PC-9 (cell line): ENCODE data around the gene SPATA31A5. TPM values are rescaled to one million over a fixed set of nuclear protein-coding genes. Genes with fewer than 3 reads are reported as not detected.
"Not testable (repeated sequence)": the region's sequence is repeated elsewhere in the genome, so short reads cannot be mapped to it uniquely, and the experiment has no call there.

ENCODE experiments used
- Bru-seq: library from RNA; stranded (reverse); fragments of 400-500 nt; gene quantifications from one replicate; lab custom pipeline; 2021; lab: Mats Ljungman, UMichigan
- BruChase-seq, 2 experiments: library from RNA; stranded (reverse); fragments of 400-500 nt; gene quantifications; one replicate each; lab custom pipeline; 2021; lab: Mats Ljungman, UMichigan
- BruUV-seq: library from RNA; stranded (reverse); fragments of 400-500 nt; replicated peaks from 2 replicates; lab custom pipeline; 2021; lab: Mats Ljungman, UMichigan
- CTCF ChIA-PET: fragments of 300-600 bp; sonication (Branson Sonifier 250); formaldehyde crosslinking; loops from one replicate; lab custom pipeline; 2022; ENCODE audit warnings: antibody characterized with exemption; lab: Charles Lee
- POLR2A ChIA-PET: fragments of 300-600 bp; sonication (Branson Sonifier 250); formaldehyde crosslinking; loops from one replicate; lab custom pipeline; 2022; ENCODE audit warnings: antibody characterized with exemption; ENCODE audit not compliant: unreplicated experiment; lab: Charles Lee
- DNase-seq, 2 experiments: peaks; one replicate each; pipeline versions ENCODE4 v3.0.0 to v3.0.0-alpha.2; 2015 to 2022; ENCODE audit warnings: mixed read lengths in 1 of 2
- H2AFZ ChIP-seq: fragments of 200-600 bp; sonication (generic); 2 replicates; pipeline ENCODE4 v1.8.1; 2017; ENCODE audit warnings: antibody characterized with exemption
- H3F3A ChIP-seq: fragments of 200-600 bp; sonication (generic); 2 replicates; pipeline ENCODE4 v1.8.1; 2017; ENCODE audit warnings: antibody characterized with exemption, mild to moderate bottlenecking, low read depth; ENCODE audit not compliant: insufficient read depth
- H3K27ac ChIP-seq: fragments of 200-600 bp; sonication (generic); 2 replicates; pipeline ENCODE4 v1.6.1; 2016; ENCODE audit warnings: mixed run types
- H3K27me3 ChIP-seq: fragments of 200-600 bp; sonication (generic); 2 replicates; pipeline ENCODE4 v1.6.1; 2016; ENCODE audit warnings: low read depth, mixed run types; ENCODE audit not compliant: insufficient read depth
- H3K36me3 ChIP-seq: fragments of 200-600 bp; sonication (generic); 2 replicates; pipeline ENCODE4 v1.6.1; 2016; ENCODE audit warnings: low read depth, mixed run types
- H3K4me1 ChIP-seq: fragments of 200-600 bp; sonication (generic); replicated peaks from 2 replicates; pipeline ENCODE4 v1.6.1; 2016; ENCODE audit warnings: mixed run types; ENCODE audit not compliant: insufficient read depth
- H3K4me2 ChIP-seq: fragments of 200-600 bp; sonication (generic); 2 replicates; pipeline ENCODE4 v1.6.1; 2017; ENCODE audit warnings: mixed run types
- H3K4me3 ChIP-seq: fragments of 200-600 bp; sonication (generic); 2 replicates; pipeline ENCODE4 v1.6.1; 2016; ENCODE audit warnings: mixed run types
- H3K79me2 ChIP-seq: fragments of 200-600 bp; sonication (generic); 2 replicates; pipeline ENCODE4 v1.6.1; 2017; ENCODE audit warnings: low read depth, mixed run types
- H3K9me2 ChIP-seq: fragments of 200-600 bp; sonication (generic); 2 replicates; pipeline ENCODE4 v1.8.1; 2017; ENCODE audit warnings: mild to moderate bottlenecking; ENCODE audit not compliant: insufficient read depth
- H3K9me3 ChIP-seq: fragments of 200-600 bp; sonication (generic); 2 replicates; pipeline ENCODE4 v1.8.1; 2016; ENCODE audit warnings: low read depth; ENCODE audit not compliant: insufficient read depth
- H4K20me1 ChIP-seq: fragments of 200-600 bp; sonication (generic); 2 replicates; pipeline ENCODE4 v1.8.1; 2017; ENCODE audit not compliant: insufficient read depth
- intact Hi-C: fragments of 100-400 bp; cut with micrococcal nuclease; formaldehyde crosslinking; loops from one replicate; pipeline ENCODE4 v1.10.0; 2022; ENCODE audit not compliant: unreplicated experiment
- long read RNA-seq: library from polyadenylated mRNA; stranded (forward); transcript quantifications from one replicate; pipeline ENCODE4 v2.0.0, GENCODE V29; 2022
- total RNA-seq: library from RNA; stranded (reverse); gene quantifications from 2 replicates; pipeline ENCODE4 v1.2.3, GENCODE V29; 2021

Gene SPATA31A5
- total RNA-seq (not detected in 2 replicates), Bru-seq, nascent RNA (not detected), BruChase-seq, experiment 1, labeled RNA remaining after a 2-hour chase (not detected), BruChase-seq, experiment 2, labeled RNA remaining after a 6-hour chase (not detected)
- long read RNA-seq = 0 reads

DNA sequence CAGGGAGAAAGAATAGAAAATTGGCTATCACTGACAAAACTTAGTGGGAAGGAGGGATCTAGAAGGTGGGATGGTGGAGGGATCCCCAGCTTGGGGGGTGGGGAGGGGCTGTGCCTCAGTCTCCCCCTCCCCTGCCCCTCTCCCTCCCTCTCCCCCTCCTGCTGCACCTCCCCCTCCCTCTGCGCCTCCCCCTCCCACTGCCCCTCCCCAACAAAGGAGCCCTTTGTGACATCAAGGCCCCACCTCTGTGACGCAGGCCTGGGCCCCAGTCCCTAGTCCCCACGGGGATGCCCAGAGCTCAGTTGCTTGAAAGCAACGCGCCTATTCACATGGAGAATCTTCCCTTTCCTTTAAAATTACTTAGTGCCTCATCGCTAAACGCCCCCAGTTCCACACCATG, at the start of gene SPATA31A5:
Gene SPATA31A5, plus strand, starts transcription at position 301 of the 400 bp plus-strand sequence. Its CDS starts 29 bp downstream, at position 330.
- H2AFZ ChIP-seq, intact Hi-C loops, H3K9me2 ChIP-seq, H3K27ac ChIP-seq, H3K4me3 ChIP-seq, H3K79me2 ChIP-seq, H4K20me1 ChIP-seq, H3K27me3 ChIP-seq, POLR2A ChIA-PET, H3K9me3 ChIP-seq, H3F3A ChIP-seq, H3K4me1 ChIP-seq, CTCF ChIA-PET, H3K4me2 ChIP-seq, BruUV-seq, H3K36me3 ChIP-seq, DNase-seq: not testable (repeated sequence)

GRCh38 chr9:60962990-60963350, 48.8 kb downstream of the SPATA31A5 start:
- H4K20me1 ChIP-seq, H3K4me2 ChIP-seq, CTCF ChIA-PET, H3K36me3 ChIP-seq, H3K9me2 ChIP-seq, H3F3A ChIP-seq, BruUV-seq, intact Hi-C loops, H3K4me3 ChIP-seq, POLR2A ChIA-PET, H3K79me2 ChIP-seq, H2AFZ ChIP-seq, DNase-seq, H3K27ac ChIP-seq, H3K4me1 ChIP-seq, H3K27me3 ChIP-seq, H3K9me3 ChIP-seq: not testable (repeated sequence)

GRCh38 chr9:60966382-60966781, 52.2 kb downstream of the SPATA31A5 start:
- H3K9me2 ChIP-seq, H3K79me2 ChIP-seq, H2AFZ ChIP-seq, POLR2A ChIA-PET, CTCF ChIA-PET, H3K4me3 ChIP-seq, H3K4me1 ChIP-seq, intact Hi-C loops, BruUV-seq, DNase-seq, H3K9me3 ChIP-seq, H3K27me3 ChIP-seq, H3K36me3 ChIP-seq, H4K20me1 ChIP-seq, H3K4me2 ChIP-seq, H3F3A ChIP-seq, H3K27ac ChIP-seq: not testable (repeated sequence)
